Measurements from ENCODE around the gene SPON1.

- TF ChIP-seq ZNF274 (IDR thresholded peaks at IDR 0.05; ENCODE audit: low read depth, low read length) (no peak), SUZ12 (IDR thresholded peaks at IDR 0.05; ENCODE audit: extremely low read depth, insufficient read depth, insufficient read length) (no peak), YY1 (IDR thresholded peaks at IDR 0.05; ENCODE audit: insufficient read depth, insufficient read length) (no peak)
These were observed 18.5 kb upstream of the SPON1 start for GRCh38 chr11:13944016-13944415.

Data from NT2/D1 (cell line).